Hepatocyte (in vitro differentiated cells): Measurements from ENCODE around the gene CDH18. TPM values are rescaled to one million over a fixed set of nuclear protein-coding genes. Genes with fewer than 3 reads are reported as not detected.

Source experiments
- DNase-seq: peaks from one replicate; pipeline ENCODE4 v3.0.0-alpha.2; 2016; ENCODE audit warnings: low spot score
- H2AFZ ChIP-seq: fragments of 200-600 bp; sonication (generic); 2 replicates; pipeline ENCODE4 v1.6.0; 2016; ENCODE audit warnings: antibody characterized with exemption, mild to moderate bottlenecking
- H3K27ac ChIP-seq: fragments of 200-600 bp; sonication (generic); 2 replicates; pipeline ENCODE4 v1.5.1; 2016; ENCODE audit warnings: mild to moderate bottlenecking
- H3K27me3 ChIP-seq: fragments of 200-600 bp; sonication (generic); 2 replicates; pipeline ENCODE4 v1.6.1; 2016
- H3K36me3 ChIP-seq: fragments of 200-600 bp; sonication (generic); replicated peaks from 2 replicates; pipeline ENCODE4 v1.5.1; 2016; ENCODE audit warnings: low read depth; ENCODE audit not compliant: insufficient read depth
- H3K4me1 ChIP-seq: fragments of 200-600 bp; sonication (generic); 2 replicates; pipeline ENCODE4 v1.5.1; 2016; ENCODE audit warnings: mild to moderate bottlenecking, moderate library complexity; ENCODE audit not compliant: insufficient read depth
- H3K4me2 ChIP-seq: fragments of 200-600 bp; sonication (generic); 2 replicates; pipeline ENCODE4 v1.6.0; 2016
- H3K4me3 ChIP-seq: fragments of 200-600 bp; sonication (generic); 2 replicates; pipeline ENCODE4 v1.5.1; 2016; ENCODE audit warnings: mild to moderate bottlenecking
- H3K79me2 ChIP-seq: fragments of 200-600 bp; sonication (generic); 2 replicates; pipeline ENCODE4 v1.6.0; 2017; ENCODE audit warnings: mild to moderate bottlenecking
- H3K9me2 ChIP-seq: fragments of 200-600 bp; sonication (generic); replicated peaks from 2 replicates; pipeline ENCODE4 v1.6.0; 2017; ENCODE audit warnings: mild to moderate bottlenecking; ENCODE audit not compliant: insufficient read depth
- H3K9me3 ChIP-seq: fragments of 200-600 bp; sonication (generic); 2 replicates; pipeline ENCODE4 v1.5.1; 2016; ENCODE audit warnings: low read depth, mild to moderate bottlenecking
- H4K20me1 ChIP-seq: fragments of 200-600 bp; sonication (generic); 2 replicates; pipeline ENCODE4 v1.6.0; 2016; ENCODE audit warnings: mild to moderate bottlenecking; ENCODE audit not compliant: insufficient read depth, poor library complexity, severe bottlenecking
- CTCF ChIP-seq: fragments of 200-600 bp; sonication (generic); IDR thresholded peaks from 2 replicates; pipeline ENCODE4 v1.5.1; 2016; ENCODE audit warnings: antibody characterized with exemption, mild to moderate bottlenecking; ENCODE audit not compliant: poor library complexity
- EZH2 ChIP-seq: fragments of 200-600 bp; sonication (generic); IDR thresholded peaks from 2 replicates; pipeline ENCODE4 v1.6.1; 2016; ENCODE audit warnings: antibody characterized with exemption, mild to moderate bottlenecking, borderline replicate concordance
- EZH2phosphoT487 ChIP-seq: fragments of 200-600 bp; sonication (generic); IDR thresholded peaks from one replicate; pipeline ENCODE4 v1.6.1; 2018; ENCODE audit warnings: antibody characterized with exemption, mild to moderate bottlenecking, low read depth, moderate library complexity; ENCODE audit not compliant: unreplicated experiment, severe bottlenecking
- WGBS: methylation state at CpG from one replicate; pipeline ENCODE4 v1.1.6; 2016; ENCODE audit warnings: low lambda C conversion rate; ENCODE audit errors: missing lambda C conversion rate; 5-methylcytosine and 5-hydroxymethylcytosine counted together
- polyA plus RNA-seq: library from polyadenylated mRNA; unstranded; fragments of >200 nt; fragmentation: Nextera tagmentation; extraction: Ambion mirVana; gene quantifications from 2 replicates; pipeline ENCODE4 v1.2.1, GENCODE V29; 2016
- total RNA-seq: library from RNA; depleted of rRNA; stranded (reverse); fragments of >200 nt; gene quantifications from 2 replicates; pipeline ENCODE4 v1.2.3, GENCODE V29; 2014

The CDH18 gene
- total and polyA plus RNA-seq, 2 experiments from 2014 or later: 0.71 to 1.5 TPM

DNA sequence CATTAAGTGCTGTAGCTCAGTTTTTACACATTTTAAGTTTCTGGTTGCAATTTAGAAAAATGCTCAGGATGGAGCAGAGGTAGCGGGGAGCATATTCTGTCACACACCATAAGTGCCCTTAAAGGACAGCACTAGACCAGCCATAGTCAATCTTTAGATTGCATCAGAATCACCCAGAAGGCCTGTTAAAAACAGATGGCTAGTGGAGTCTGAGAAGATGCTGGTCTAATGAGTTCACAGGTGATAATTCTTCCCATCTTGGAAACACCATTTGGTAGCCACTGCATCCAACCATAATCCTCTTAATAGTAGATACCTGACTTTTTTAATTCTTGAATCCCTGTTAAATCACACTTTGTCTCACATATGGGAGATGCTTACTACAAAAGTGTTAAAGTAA lies 113.2 kb downstream of the CDH18 start:
- Histone ChIP-seq H3K36me3 (no peaks in the 10 kb centered on the region), H4K20me1 (no peaks in the 10 kb centered on the region), H2AFZ (no peak overlapping the region), H3K4me3 (no peak overlapping the region), H3K9me2 (no peaks in the 10 kb centered on the region), H3K4me1 (no peaks in the 10 kb centered on the region), H3K27ac (no peak overlapping the region), H3K79me2 (no peaks in the 10 kb centered on the region), H3K4me2 (no peak overlapping the region), H3K27me3 (no peaks in the 10 kb centered on the region), H3K9me3 (no peaks in the 10 kb centered on the region)
- 90% methylated on average over 1 of the region's 1 CpG for WGBS
- DNase-seq: no peak
- no peak for TF ChIP-seq CTCF
- no peak for TF ChIP-seq EZH2phosphoT487
- no peak for TF ChIP-seq EZH2

DNA sequence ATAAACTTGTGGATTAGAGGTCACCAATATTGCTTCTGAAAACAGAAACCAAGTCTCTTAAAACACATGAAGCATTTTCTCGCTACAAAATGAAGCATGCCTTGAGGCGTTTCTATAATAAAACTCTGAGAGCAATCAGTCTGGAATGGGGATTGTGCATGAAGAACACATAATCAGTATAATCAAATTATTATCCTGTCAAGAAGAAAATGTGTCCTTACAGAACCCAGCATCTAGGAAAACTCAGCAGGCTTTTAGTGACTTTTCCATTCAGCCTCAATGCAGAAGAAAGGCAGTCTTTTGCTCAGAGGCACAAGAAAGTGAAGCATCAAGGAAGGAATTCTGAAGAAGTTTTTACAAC lies 121.9 kb downstream of the CDH18 start:
- no peaks in the 10 kb centered on the region for H3K9me2 ChIP-seq
- no peaks in the 10 kb centered on the region for H3K9me3 ChIP-seq
- no peak overlapping the region for H2AFZ ChIP-seq
- H3K79me2 ChIP-seq: no peaks in the 10 kb centered on the region
- no peak for DNase-seq
- TF ChIP-seq CTCF (no peak), EZH2phosphoT487 (no peak), EZH2 (no peak)
- H3K4me3 ChIP-seq: no peak overlapping the region
- H3K4me2 ChIP-seq: peak overlapping the region; percentile 57
- peak overlapping the region; percentile 34 for H3K27ac ChIP-seq
- no peaks in the 10 kb centered on the region for H3K27me3 ChIP-seq
- no peaks in the 10 kb centered on the region for H3K36me3 ChIP-seq
- H3K4me1 ChIP-seq: no peaks in the 10 kb centered on the region
- no peaks in the 10 kb centered on the region for H4K20me1 ChIP-seq
- WGBS: 75% methylated on average over 2 of the region's 2 CpGs

DNA sequence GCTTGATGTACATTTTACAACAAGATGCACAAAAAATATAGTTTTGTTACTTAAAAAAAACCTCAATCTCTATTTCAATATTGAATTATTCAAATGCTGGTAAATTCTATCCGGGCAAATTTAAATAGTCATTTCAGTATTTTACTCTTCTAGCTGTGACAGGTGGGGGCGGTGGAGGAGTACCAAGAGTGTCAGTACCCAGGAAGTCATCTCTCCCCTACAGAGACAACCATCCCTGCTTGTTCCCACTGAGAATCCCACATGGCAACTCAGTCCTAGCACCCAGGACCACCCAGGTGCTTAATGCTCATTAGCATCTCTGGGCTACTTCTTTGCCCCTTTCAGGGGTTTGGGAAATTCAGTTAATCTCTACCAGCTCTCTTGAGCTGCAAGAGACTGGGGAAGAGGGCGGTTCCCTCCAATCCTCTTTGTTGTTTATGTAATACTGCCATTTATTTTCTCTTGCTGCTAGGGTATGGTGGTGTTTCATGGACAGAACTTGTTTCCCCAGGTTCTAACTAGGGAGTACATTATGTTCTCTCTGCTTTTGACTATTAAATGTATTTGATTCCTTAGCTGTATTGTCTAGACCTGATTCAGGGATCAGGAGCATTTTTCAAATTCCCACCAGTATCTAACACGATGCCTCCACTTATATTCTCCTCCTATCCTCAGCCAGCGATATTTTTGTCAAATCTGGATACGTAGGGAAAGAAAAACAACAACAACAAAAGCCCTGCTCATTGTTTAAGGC lies 122.5 kb downstream of the CDH18 start:
- Histone ChIP-seq H3K27ac (peak overlapping the region; percentile 34), H3K36me3 (no peaks in the 10 kb centered on the region), H2AFZ (no peak overlapping the region), H3K9me2 (no peaks in the 10 kb centered on the region), H3K79me2 (no peaks in the 10 kb centered on the region), H3K27me3 (no peaks in the 10 kb centered on the region), H3K4me1 (no peaks in the 10 kb centered on the region), H4K20me1 (no peaks in the 10 kb centered on the region), H3K4me2 (peak overlapping the region; percentile 57), H3K9me3 (no peaks in the 10 kb centered on the region), H3K4me3 (no peak overlapping the region)
- 80% methylated on average over 6 of the region's 6 CpGs for WGBS
- TF ChIP-seq EZH2phosphoT487 (no peak), CTCF (no peak), EZH2 (no peak)
- DNase-seq: no peak
